Activated CD4-positive, alpha-beta T cell treated with anti-CD3 and anti-CD28 coated beads, Interleukin-2, amount 10 ng/mL, durations not matched to agents 24 days and 14 days (primary cell): ENCODE data around the gene ZDHHC7. TPM values are rescaled to one million over a fixed set of nuclear protein-coding genes. Genes with fewer than 3 reads are reported as not detected.
"Not testable (repeated sequence)": the region's sequence is repeated elsewhere in the genome, so short reads cannot be mapped to it uniquely, and the experiment has no call there.

ENCODE experiments used
- DNase-seq: peaks from one replicate; pipeline ENCODE4 v3.0.0; 2022
- H3K27ac Mint-ChIP-seq: one replicate; pipeline ENCODE4 v1.8.0; 2022; ENCODE audit warnings: mild to moderate bottlenecking, mixed read lengths
- H3K27me3 Mint-ChIP-seq: one replicate; pipeline ENCODE4 v1.8.0; 2022; ENCODE audit warnings: mixed read lengths
- H3K36me3 Mint-ChIP-seq: one replicate; pipeline ENCODE4 v1.8.0; 2022; ENCODE audit warnings: low read depth, mild to moderate bottlenecking, mixed read lengths
- H3K4me1 Mint-ChIP-seq: one replicate; pipeline ENCODE4 v1.8.0; 2021; ENCODE audit warnings: mixed read lengths
- H3K4me3 Mint-ChIP-seq: one replicate; pipeline ENCODE4 v1.8.0; 2022; ENCODE audit warnings: mild to moderate bottlenecking, moderate library complexity, mixed read lengths
- H3K9me3 Mint-ChIP-seq: one replicate; pipeline ENCODE4 v1.8.0; 2021; ENCODE audit warnings: mixed read lengths
- intact Hi-C: fragments of 100-400 bp; cut with micrococcal nuclease; formaldehyde crosslinking; loops from one replicate; pipeline ENCODE4 v1.15.1; 2023
- total RNA-seq: library from RNA; stranded (reverse); gene quantifications from 2 replicates; pipeline ENCODE4 v1.2.3, GENCODE V29; 2022

ZDHHC7 gene
- total RNA-seq, 1 donor from 2014 or later, result 30.8 TPM

DNA sequence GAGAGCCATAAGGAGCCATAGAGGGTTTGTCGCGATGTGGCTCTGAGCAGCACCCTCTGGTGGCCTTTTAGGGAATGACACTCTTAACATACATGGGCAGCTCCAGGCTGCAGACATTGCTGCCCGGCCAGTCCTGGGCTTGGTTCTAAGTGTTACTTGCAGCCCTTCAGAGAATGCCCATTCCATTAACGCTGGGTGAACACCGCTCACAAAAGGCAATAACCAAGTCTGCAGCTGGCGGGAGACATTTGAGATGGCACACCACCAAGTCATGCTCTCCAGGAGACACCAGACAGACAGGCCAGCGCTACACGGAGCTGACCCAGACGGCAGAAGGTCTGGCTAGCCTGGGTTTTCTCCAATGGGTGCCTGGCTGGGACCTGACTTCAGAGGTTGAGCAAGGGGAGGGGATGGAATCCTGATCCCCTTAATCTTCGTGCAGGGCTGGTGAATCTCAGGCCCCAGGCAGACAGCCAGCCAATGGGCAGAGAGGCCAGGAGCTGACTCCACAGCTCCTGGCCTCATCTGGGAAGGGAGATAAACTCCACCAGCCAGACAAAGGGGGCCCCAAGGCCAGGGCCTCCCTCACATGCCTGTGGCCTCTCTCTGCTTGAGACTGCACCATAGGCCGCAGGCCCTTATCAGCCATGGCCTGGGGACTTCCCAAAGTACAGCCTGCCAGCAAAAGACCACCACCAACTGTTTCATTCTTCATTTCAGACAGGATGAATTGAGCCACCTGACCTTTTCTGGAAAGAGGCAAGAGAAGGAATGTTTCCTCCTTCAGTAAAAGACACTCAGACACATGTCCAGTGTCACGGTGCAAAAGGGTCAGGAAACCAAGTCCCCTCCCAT lies 58.8 kb downstream of the ZDHHC7 start:
- no peak overlapping the region for H3K4me3 Mint-ChIP-seq
- DNase-seq, result peak; percentile 92
- H3K9me3 Mint-ChIP-seq, result no peaks in the 10 kb centered on the region
- no peaks in the 10 kb centered on the region for H3K4me1 Mint-ChIP-seq
- intact Hi-C loops, result loop anchor here (1.0 kb wide), 3 partner anchors 27 to 329 kb away; no protein-coding TSS in a partner anchor
- no peak overlapping the region for H3K27ac Mint-ChIP-seq
- no peaks in the 10 kb centered on the region for H3K36me3 Mint-ChIP-seq
- peaks cover 3% of the 10 kb centered on the region for H3K27me3 Mint-ChIP-seq

DNA sequence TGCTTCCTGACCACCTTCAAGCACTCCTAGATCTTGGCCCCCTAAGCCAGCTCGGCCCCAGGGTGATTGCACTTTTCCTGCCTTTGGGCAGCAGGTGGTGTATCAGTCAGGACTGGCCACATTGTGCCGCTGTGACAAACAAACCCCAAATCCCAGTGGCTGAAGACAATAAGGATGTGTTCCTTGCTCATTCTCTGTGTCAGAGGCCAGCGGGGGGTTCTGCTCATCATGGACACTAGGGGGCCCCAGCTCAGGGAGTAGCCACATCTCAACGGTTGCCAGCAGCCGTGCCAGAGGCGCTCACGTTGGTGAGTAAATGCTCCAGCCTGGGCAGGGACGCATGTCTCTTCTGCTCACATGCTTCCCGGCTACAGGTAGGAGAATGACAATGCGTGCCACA lies 60.4 kb downstream of the ZDHHC7 start:
- no peaks in the 10 kb centered on the region for H3K4me1 Mint-ChIP-seq
- intact Hi-C loops, result no loop called here
- H3K4me3 Mint-ChIP-seq, result no peak overlapping the region
- peaks cover 3% of the 10 kb centered on the region for H3K27me3 Mint-ChIP-seq
- H3K9me3 Mint-ChIP-seq, result no peaks in the 10 kb centered on the region
- no peaks in the 10 kb centered on the region for H3K36me3 Mint-ChIP-seq
- no peak overlapping the region for H3K27ac Mint-ChIP-seq
- DNase-seq, result peak; percentile 73

DNA sequence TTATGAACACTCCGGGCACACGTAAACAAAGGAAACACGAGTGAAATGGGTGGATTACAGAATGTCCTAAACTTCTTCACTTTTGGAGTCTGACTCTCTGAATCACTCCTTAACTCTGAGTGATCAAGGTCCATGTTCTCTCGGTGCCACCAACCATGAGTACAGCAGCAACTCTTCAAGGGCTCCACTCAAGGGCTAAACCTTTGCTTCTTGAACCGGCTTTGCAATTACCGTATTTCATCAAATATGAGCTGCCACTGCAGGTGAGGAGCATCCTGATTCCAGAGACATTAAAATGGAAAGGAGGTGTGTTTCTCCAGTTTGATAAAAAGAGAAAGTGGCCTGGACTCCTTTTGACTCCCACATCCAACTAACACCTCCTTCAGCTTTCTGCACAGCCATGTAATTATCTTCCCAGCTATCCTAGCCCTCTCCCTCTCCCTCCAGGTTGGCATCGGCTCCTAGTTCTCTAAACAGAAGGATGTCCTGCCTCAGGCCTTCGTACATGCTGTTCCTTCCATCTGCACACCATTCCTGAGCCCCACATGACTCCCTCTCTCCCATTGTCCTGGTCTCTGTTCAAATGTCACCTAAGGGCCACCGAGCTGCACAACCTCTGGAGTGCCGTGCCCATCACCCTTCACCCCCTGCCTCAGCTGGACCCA lies 61.4 kb downstream of the ZDHHC7 start:
- H3K36me3 Mint-ChIP-seq, result no peaks in the 10 kb centered on the region
- peaks cover 3% of the 10 kb centered on the region for H3K27me3 Mint-ChIP-seq
- no peaks in the 10 kb centered on the region for H3K4me1 Mint-ChIP-seq
- H3K4me3 Mint-ChIP-seq, result no peak overlapping the region
- intact Hi-C loops, result no loop called here
- no peak for DNase-seq
- H3K27ac Mint-ChIP-seq, result no peak overlapping the region
- H3K9me3 Mint-ChIP-seq, result peaks cover 4% of the 10 kb centered on the region

DNA sequence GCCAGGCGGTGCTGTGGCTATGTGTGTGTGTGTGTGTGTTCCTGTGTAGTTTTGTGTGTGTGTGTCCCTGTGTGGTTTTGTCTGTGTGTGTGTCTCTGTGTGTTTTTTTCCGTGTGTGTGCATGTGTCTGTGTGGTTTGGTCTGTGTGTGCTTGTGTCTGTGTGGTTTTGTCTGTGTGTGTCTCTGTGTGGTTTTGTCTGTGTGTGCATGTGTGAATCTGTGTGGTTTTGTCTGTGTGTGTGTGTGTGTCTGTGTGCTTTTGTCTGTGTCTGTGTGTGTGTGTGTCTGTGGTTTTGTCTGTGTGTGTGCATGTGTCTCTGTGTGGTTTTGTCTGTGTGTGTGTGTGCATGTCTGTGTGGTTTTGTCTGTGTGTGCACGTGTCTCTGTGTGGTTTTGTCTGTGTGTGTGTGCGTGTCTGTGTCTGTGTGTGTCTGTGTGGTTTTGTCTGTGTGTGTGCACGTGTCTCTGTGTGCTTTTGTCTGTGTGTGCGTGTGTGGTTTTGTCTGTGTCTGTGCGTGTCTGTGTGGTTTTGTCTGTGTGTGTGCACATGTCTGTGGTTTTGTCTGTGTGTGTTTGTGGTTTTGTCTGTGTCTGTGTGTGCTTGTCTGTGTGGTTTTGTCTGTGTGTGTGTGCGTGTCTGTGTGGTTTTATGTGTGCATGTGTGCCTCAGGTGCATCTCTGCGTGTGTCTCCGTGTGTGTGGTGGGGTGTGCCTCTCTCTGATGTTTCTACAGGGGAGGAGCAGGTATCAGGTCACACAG lies 62.3 kb downstream of the ZDHHC7 start:
- Mint-ChIP-seq H3K36me3 (no peaks in the 10 kb centered on the region), H3K27ac (no peak overlapping the region), H3K4me3 (no peak overlapping the region), H3K27me3 (peaks cover 8% of the 10 kb centered on the region), H3K4me1 (no peaks in the 10 kb centered on the region), H3K9me3 (peaks cover 4% of the 10 kb centered on the region)
- DNase-seq, result no peak
- intact Hi-C loops, result no loop called here

DNA sequence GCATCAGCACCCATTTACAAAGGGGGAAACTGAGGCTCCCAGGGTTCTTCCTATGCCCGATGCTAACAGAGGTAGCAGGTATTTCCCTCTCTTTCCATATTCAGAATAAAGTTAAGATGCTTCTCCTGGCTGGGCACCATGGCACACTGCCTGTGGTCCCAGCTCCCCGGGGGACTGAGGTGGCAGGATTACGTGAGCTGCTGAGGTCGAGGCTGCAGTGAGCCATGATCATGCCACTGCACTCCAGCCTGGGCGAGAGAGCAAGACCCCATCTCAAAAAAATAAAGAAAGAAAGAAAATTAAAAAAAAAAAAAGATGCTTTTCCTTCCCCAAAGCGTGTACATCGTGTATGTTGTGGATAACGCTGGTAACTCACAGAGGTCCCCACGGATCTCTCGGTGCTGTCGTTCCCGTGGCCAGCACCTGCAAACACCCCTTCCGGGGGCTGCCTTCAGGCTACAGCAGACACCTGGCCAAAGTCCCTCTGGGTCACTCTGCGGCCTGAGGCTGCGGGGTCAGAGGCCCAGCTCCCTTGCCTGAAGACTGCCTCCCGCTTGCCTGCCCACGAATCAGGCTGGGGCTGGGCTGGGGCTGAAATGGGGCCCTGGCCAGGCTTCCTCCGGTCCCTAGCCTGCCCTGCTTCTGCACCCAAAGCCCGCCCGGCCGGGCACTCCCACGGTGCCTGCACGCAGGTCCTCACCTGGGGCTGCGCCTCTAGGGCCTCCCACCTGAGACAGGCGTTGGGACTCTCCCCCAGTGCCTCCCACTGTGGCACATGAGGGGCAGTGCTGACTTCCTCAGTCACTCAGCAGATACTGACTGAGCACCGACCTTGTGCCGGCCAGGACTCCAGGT lies 63.1 kb downstream of the ZDHHC7 start:
- no peaks in the 10 kb centered on the region for H3K4me1 Mint-ChIP-seq
- H3K27ac Mint-ChIP-seq, result no peak overlapping the region
- intact Hi-C loops, result no loop called here

DNA sequence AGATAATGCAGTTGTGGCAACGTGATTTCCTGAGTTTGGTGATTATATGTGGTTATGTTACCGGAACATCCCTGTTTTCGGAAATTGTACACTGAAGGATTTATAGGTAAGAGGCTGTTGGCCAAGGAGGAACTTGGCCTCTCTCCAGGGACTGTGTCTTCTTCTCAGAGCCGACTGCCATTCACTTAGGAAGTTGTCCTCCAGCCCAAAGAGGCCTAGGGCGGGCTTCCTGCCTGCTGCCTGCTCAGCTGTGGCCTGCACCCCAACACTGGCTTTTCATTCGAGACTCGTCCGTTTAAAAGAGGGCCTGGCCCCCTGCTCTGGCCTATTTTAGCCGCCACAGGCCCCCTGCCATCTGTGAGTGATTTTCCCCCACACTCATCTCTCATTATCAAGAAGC lies 64.3 kb downstream of the ZDHHC7 start:
- Mint-ChIP-seq H3K27ac (no peak overlapping the region), H3K4me1 (no peaks in the 10 kb centered on the region), H3K27me3 (peaks cover 10% of the 10 kb centered on the region), H3K36me3 (no peaks in the 10 kb centered on the region), H3K4me3 (no peak overlapping the region), H3K9me3 (peaks cover 4% of the 10 kb centered on the region)
- DNase-seq, result no peak
- intact Hi-C loops, result no loop called here

More for the DNA sequence above, 63.1 kb downstream of the ZDHHC7 start:
- Mint-ChIP-seq H3K4me3 (no peak overlapping the region), H3K27me3 (peaks cover 8% of the 10 kb centered on the region), H3K9me3 (peaks cover 4% of the 10 kb centered on the region), H3K36me3 (no peaks in the 10 kb centered on the region)
- DNase-seq, result no peak

DNA sequence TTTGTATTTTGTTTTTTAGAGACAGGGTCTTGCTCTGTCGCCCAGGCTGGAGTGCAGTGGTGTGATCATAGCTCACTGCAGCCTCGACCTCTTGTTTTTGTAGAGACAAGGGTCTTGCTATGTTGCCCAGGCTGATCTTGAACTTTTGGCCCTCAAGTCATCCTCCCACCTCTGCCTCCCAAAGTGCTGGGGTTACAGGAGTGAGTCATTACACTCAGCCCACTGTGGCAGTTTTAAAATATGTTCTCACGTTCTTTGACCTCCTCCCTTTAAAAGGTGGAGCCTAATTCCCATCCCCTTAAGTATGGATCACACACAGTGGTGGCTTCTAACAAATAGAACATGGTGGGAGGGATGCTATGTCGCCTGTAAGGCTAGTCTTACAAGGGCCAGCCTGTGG lies 67.7 kb downstream of the ZDHHC7 start:
- no peak for DNase-seq
- no peak overlapping the region for H3K27ac Mint-ChIP-seq
- no peak overlapping the region for H3K4me3 Mint-ChIP-seq
- peaks cover 7% of the 10 kb centered on the region for H3K27me3 Mint-ChIP-seq
- peaks cover 4% of the 10 kb centered on the region for H3K9me3 Mint-ChIP-seq
- no peaks in the 10 kb centered on the region for H3K4me1 Mint-ChIP-seq
- H3K36me3 Mint-ChIP-seq, result no peaks in the 10 kb centered on the region
- intact Hi-C loops, result no loop called here

DNA sequence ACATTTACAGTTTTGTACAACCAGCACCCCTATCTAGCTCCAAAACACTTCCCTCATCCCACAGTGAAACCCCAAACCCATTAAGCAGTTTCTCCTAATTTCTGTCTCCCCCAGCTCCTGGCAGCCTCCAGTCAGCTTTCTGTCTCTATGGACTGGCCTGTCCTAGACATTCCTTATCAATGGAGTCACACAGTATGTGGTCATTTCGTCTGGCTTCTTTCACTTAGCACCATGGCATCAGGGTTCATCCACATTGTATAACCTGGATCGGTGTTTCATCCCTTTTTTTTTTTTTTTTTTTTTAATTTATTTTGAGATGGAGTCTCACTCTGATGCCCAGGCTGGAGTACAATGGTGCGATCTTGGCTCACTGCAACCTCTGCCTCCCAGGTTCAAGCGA lies 68.5 kb downstream of the ZDHHC7 start:
- no peak for DNase-seq
- intact Hi-C loops, result no loop called here
- Mint-ChIP-seq H3K27me3 (peaks cover 7% of the 10 kb centered on the region), H3K36me3 (no peaks in the 10 kb centered on the region), H3K27ac (no peak overlapping the region), H3K4me3 (no peak overlapping the region), H3K4me1 (no peaks in the 10 kb centered on the region), H3K9me3 (peaks cover 4% of the 10 kb centered on the region)

DNA sequence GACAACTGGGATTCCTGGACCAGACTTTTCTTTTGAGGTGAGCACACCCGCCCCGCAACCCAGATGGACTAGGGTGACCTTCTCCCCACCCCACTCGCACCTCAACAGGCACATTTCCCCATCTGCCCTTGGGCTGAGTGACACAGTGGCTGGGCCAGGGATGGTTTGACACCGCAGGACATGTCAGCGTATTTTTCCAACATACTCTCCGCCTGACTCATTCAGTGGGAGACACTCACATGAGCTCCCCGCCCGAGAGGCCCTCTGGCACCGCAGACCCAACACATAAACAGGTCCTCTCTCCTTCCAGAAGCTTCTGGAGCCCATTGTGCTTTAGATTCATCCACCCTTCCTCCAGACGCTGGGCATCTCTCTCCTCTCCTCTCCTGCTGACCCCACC lies 69.4 kb downstream of the ZDHHC7 start:
- no peaks in the 10 kb centered on the region for H3K36me3 Mint-ChIP-seq
- DNase-seq, result no peak
- no peaks in the 10 kb centered on the region for H3K4me1 Mint-ChIP-seq
- intact Hi-C loops, result no loop called here
- peaks cover 8% of the 10 kb centered on the region for H3K27me3 Mint-ChIP-seq
- no peak overlapping the region for H3K4me3 Mint-ChIP-seq
- H3K27ac Mint-ChIP-seq, result no peak overlapping the region
- peaks cover 4% of the 10 kb centered on the region for H3K9me3 Mint-ChIP-seq

DNA sequence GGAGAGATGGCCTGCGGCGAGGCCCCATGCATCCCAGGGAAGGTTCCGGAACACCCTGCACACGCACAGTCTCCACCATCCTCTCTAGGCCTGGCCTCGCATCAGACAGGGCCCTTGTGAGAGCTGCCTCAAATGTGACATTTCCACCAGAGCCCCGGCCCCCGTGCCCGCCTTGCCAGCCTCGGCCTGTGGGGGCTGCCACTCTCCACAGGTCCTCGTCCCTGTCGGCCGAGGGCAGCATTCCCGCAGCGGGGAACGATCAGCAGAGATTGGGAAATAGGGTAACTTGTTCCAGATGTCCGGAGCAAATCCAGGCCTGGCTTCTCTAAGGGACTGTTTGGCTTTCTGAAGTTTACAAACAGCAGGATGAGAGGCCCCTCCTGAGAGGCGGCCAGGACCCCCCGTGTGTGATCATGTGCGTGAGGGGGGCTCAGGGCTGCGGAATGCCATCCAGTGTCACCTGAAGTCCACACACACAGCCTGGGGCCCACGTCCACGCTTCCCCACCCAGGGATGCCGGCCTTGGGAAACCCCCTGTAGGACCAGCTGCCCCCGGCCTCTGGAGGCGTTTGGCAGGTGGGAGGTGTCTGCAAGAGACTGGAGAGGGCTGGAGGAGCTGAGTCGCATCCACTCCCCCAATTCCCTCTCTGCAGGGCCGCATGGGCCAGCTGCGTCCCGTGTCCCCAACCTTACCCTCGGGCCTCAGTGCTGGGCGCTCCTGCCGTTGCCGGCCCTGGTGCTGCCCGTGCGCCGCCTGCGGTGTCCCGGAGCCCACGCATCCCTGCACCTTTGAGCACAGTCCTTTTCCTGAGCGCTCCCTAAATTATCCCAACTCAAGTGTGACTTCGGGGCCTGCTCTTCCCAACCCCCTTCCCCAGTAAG lies 70.4 kb downstream of the ZDHHC7 start:
- H3K27me3 Mint-ChIP-seq, result peaks cover 8% of the 10 kb centered on the region
- H3K4me1 Mint-ChIP-seq, result no peaks in the 10 kb centered on the region
- no peaks in the 10 kb centered on the region for H3K36me3 Mint-ChIP-seq
- no peak overlapping the region for H3K27ac Mint-ChIP-seq
- H3K9me3 Mint-ChIP-seq, result peaks cover 4% of the 10 kb centered on the region
- intact Hi-C loops, result no loop called here
- no peak overlapping the region for H3K4me3 Mint-ChIP-seq
- DNase-seq, result no peak

DNA sequence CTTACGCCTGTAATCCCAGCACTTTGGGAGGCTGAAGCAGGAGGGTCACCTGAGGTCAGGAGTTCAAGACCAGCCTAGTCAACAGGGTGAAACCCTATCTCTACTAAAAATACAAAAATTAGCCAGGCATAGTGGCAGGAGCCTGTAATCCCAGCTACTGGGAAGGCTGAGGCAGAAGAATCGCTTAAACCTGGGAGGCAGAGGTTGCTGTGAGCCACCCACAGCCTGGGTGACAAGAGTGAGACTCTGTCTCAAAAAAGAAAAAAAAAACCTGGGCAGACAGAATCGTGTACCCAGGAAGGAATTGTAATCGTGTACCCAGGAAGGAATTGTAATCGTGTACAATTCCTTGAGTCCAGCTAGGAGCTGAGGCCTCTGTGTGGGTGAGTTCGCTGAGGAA lies 72.7 kb downstream of the ZDHHC7 start:
- H3K27me3 Mint-ChIP-seq, H3K36me3 Mint-ChIP-seq, H3K9me3 Mint-ChIP-seq, DNase-seq, intact Hi-C loops, H3K4me1 Mint-ChIP-seq, H3K4me3 Mint-ChIP-seq, H3K27ac Mint-ChIP-seq: not testable (repeated sequence)

DNA sequence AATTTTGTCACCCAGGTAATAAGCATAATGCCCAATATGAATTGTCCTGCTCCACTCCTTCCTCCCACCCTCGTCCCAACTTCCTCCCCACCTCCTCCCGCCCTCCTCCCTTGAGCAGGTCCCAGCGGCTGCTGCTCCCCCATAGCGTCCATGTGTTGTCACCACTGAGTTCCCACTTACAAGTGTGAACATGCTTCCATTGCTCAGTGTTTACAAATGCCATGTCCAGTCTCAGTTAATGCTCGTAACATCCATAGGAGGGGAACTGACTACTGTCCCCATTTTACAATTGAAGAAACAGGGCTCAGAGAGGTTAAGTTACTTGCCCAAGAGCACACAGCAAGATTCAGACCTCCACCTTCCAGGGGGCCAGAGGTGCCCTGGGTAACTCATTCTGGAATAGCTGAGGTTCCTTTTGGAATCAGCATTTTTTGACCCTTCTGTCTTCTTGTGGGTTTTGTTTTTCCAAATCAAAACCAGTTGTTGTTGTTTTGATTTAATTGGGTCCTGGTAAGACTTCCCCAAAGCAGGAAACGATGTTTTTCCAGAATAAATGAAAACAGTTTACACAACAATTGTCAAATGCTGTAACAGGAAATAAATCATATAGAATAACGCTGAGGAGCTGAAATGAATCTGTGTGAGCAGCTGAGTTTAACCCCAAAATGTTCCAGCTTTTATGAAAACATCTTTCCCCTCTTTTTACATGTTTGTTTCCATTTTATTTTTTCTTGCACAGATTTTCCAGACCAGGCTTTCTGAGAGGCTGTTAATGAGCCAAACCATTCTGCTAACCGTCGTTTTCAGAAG lies 73.9 kb downstream of the ZDHHC7 start:
- Mint-ChIP-seq H3K4me3 (no peak overlapping the region), H3K4me1 (no peaks in the 10 kb centered on the region), H3K27ac (no peak overlapping the region), H3K9me3 (no peaks in the 10 kb centered on the region), H3K36me3 (no peaks in the 10 kb centered on the region), H3K27me3 (peaks cover 2% of the 10 kb centered on the region)
- DNase-seq, result no peak
- intact Hi-C loops, result no loop called here
